Fibroblast of skin of abdomen (primary cell): ENCODE data around the gene LRRK1.

ENCODE experiments used
- DNase-seq: peaks from one replicate; pipeline ENCODE4 v3.0.0-alpha.2; 2013

LRRK1 gene

DNA sequence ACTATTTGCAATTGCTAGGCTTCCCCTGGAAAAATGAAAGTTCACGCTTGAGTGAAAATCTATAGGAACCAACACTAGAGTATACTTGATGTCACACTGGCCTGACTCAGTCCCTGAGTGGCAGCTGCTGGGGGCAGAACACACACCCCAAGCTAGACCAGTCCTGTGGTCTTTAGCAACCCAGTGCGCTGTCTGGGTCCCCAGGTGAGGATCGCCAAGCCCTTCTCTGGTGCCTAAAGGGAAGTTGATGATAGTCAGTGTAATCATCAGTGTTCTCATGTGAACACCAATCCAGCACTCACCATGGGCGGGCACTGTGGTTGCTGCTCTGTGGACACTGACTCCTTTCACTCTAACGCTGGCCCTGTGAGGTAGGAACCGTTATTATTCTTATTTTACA, 28.3 kb upstream of the LRRK1 start:
- DNase-seq: no peak

DNA sequence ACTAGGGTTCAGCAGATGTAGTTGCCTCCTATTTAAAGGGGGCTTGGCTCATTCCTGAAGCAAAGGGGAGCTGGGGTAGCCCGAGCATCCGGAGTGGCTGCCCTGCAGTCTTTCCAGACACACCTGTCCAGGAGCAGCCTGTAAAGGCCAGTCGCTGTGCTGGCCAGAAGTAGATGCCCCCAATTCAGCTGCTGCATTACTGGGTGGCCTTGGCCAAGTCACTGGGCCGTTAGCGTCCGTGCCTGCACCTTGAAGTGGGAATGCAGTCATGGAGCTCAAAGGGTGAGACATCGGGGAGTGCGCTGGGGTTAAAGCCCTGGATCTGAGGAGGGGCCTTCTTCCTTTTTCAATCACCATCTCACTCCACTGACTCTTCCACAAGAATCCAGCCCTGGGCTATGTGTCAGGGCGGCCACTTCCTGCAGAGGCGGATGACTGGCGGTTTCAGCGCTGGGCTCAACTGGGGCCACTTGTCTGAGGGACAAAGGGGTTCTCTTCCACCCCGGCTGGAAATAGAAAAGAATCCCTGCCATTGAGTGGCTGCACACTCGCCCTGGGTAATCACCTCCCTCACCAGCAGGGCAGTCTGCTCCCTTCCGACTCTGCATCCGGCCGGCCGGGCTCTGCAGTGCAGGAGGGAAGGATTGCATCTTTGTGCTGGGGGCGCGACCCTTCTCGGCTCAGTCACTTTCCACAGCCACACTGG, 27.7 kb upstream of the LRRK1 start:
- DNase-seq: no peak

DNA sequence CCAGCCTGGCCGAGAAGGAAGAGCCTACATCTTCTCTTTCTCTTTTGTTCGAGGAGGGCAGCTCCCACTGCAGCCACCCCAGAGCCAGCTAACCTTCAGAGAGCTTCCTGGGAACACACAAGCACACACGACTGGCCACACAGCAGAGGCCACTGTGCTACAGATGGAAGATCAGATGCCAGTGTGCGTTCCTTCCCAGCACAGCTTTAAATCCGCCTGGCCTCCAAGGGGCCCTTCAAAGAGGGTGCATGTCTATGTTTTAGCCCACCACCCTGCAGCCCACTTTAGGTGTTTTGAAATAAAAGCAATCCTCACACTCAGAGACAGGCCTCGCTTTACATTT, 27.2 kb upstream of the LRRK1 start:
- DNase-seq: no peak

DNA sequence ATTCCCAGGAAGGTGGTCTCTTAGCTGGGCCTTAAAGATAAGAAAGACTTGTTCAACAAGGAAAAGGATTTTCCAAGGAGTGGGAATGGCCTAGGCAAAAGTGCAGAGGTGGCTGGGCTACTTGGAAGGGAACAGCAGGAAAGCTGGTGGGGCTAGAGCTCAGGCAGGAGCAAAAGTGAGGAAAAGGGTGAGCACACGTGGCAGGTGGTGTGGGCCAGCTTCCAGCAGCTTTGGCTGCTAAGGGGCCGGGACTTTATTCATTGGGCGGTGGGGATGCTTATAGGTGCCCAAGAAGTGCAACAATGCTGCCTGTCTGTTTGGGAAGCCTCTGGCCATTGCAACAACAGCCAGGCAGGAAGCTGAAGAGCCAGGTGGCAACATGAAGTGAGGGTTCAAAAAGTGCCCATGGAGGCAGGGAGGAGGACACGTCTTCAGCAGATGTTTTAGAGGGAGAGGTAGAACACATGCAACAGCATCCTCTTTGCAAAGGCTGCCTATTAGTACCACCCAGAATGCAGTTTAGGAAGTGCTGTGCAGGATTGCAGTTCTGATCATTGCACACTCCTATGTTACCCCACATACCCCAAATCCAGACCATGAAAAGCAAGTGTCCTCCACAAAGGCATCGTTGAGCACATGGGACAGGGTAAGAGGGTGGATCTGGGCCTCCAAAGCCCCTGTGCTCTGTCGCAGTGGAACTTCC, 25.7 kb upstream of the LRRK1 start:
- no peak for DNase-seq

DNA sequence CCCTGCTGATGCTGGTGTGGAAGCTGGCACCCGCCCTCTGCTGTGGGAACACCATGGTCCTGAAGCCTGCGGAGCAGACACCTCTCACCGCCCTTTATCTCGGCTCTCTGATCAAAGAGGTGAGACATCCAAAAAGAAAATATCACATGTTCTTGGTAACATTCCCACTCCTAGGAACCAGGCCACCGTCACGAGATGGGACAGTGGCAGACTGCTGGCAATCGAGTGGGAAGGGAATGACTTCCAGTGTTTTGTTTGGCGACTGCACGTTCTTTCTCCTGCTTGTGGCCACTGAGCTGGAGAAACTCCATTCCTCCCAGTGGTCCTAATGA, 25.2 kb upstream of the LRRK1 start:
- no peak for DNase-seq

DNA sequence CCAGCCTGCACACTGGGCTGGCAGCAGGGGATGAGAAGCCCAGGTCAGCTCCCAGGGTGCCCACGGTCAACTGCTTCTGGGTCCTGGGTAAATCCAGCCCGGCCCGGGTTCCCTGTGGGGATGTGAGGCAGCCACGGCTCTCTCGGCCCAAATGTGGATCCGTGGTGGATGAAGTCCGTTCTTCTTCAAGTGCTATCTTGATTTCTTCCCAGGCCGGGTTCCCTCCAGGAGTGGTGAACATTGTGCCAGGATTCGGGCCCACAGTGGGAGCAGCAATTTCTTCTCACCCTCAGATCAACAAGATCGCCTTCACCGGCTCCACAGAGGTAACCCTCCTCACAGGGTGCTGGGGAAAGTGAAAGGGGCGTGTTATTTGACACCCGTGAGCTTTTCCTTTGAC, 23.4 kb upstream of the LRRK1 start:
- no peak for DNase-seq

DNA sequence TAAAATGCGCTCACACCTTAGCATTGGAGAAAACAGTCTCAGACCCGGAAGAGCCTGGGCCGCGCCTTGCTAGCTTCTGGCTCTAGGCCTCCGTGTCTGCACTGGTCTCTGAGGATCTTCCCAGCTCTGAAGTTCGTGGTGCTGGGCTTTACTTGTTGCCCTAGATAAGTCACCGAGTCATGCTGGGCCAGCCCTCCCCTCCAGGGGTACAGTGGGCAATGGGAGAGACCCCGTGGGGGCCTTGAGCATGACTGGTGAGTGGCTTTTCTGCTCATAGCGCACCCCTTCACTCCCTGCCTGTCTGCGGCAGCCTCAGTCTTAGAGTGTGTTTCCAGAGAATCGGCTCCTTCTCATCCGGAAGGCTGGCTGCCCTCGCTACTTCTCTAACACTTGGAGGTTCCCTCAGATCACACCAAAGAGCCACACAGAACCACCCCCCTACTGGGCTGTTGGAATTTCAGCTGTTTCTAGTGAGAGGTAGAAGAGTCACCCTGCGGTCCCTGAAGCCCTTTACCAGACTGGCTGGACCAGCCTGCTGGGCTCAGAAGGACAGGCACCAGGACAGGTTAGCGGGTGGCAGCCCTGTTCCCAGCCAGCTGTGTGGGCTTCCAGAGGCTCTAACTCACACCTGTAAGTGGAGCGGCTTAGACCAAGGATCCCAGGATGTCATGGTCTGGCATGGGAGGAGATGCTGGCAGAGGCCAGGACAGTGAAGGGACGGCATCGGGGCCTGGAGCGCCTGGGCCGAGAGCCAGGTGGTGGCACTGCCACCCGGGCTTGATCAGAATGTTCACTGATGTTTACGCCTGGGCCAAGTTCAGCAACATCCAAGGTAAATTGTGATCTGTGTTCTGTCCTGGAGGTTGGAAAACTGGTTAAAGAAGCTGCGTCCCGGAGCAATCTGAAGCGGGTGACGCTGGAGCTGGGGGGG, 21.7 kb upstream of the LRRK1 start:
- DNase-seq: no peak

DNA sequence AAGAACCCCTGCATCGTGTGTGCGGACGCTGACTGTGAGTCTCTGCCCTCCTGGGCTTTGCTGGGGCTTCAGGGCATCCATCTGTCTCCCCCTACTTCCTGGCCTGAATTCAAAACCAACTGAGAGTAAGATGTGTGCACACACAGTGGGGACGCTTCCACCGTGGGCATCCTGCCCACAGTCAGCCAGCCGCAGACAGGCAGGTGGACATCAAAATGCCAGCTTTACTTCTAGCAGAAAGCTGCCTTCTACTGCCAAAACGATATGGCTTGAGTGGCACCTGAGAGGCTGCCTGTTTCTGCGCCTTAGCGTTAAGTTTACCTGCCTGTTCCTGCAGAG, 21.0 kb upstream of the LRRK1 start:
- DNase-seq: no peak

DNA sequence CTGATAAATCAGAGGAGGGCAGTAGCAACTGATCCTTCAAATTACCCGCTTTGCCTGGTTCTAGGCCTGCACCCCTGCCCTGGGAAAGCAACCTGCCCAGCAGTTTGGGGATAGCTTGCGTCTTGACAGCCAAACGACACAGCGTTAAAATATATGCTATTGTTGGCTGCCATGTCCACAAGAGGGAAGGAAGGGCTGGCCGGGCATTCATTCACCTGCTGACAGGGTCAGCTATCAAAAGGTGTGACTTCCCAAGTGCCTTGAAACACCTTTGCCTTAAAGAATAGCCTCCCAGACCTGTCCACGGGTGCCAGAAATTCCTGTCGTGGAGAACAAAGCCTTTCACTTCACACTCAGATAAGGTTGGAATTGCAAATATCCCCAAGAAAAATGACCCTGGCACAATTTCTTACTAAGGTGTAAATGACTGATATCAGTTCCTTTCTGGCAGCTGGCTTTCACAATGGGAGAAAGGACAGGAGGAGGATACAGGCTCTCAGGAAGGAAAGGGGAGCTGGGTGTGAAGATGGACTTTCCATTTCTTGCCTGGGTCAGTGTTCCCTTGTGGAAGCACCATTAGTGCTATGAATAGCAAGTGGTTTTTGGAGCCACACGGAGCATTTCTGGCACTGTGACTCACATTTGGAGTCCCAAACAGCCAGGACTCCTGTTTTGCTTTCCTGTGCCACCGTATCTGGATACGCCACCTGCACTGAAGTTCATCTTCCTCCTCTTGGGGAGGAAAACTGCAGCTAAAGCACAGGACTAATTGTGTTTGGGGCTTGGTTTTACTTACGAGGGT, 20.3 kb upstream of the LRRK1 start:
- no peak for DNase-seq

DNA sequence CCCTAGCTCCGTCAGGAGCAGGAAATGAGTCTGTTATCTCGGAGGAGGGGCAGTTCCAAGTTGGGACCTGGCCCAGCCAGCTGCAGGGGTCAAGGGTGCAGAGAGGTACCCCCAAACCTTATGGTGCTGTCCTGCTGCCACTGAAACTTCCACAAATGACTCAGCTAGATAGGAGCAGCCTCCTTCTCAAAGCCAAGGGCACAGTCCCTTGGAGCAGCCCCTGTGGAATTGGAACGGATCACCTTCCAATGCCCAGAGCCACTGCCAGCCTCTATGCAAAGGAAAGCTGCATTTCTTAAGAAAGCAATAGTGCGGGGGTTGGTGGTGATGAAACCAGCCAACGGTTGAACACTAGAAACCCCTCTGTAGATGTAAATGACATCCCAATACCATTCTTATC, 19.6 kb upstream of the LRRK1 start:
- DNase-seq: no peak

DNA sequence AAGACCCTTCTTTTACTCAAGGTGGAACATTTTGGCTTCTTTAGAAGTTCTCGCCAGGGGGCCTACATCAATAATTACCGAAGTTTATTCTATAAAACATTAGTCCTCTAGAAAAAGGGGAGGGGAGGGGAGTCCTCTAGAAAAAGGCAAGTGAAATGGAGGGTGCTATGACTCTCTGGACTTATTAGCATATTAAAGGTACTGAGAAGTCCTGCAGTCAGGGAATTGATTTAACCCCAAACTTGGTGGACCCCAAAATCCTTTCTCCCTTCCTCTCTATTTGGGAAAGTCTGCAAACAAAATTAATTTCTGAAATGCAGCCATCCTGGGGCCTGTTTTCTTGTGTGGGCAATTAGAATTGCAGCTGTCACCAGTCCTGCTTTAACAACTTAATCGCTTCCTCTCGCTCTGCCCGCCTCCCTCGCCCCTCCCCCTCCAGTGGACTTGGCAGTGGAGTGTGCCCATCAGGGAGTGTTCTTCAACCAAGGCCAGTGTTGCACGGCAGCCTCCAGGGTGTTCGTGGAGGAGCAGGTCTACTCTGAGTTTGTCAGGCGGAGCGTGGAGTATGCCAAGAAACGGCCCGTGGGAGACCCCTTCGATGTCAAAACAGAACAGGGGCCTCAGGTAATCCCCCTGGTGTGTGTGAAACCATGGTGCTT, 18.9 kb upstream of the LRRK1 start:
- no peak for DNase-seq

DNA sequence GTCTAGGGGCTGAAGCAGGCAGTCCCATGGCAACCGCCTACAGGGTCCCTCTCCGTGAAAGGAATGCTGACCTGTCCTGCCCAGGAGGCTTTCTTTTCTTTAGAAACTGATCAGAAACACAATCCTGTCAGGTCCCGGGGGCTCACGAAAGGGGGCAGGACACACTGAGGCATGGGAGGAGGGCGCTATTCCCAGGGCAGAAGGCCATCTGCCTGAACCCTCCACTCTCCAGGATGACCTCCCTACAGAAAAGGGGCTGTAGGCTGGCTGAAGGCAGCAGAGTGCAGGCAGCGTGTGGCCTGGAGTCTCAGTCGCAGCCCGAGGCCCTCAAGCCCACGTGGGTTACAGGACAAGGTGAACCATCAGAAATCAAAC, 18.4 kb upstream of the LRRK1 start:
- no peak for DNase-seq

DNA sequence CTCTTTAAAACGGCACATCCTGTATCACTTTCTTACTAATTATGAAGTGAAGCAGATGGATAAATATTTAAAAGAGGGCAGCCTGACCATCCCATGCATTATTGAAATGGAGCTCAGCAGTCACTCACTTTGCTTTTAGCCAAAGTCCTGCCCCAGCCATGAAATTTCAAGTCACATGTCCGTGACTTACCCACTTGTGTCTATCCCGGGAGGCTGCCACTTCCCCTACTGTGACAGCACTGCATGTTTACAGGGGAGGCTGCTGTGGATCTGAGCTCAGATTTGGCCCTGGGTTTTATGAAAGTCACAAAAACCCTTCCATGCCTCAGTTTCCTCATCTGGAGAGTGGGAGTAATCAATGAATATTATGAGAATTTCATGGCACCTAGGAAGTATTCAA, 17.9 kb upstream of the LRRK1 start:
- no peak for DNase-seq

DNA sequence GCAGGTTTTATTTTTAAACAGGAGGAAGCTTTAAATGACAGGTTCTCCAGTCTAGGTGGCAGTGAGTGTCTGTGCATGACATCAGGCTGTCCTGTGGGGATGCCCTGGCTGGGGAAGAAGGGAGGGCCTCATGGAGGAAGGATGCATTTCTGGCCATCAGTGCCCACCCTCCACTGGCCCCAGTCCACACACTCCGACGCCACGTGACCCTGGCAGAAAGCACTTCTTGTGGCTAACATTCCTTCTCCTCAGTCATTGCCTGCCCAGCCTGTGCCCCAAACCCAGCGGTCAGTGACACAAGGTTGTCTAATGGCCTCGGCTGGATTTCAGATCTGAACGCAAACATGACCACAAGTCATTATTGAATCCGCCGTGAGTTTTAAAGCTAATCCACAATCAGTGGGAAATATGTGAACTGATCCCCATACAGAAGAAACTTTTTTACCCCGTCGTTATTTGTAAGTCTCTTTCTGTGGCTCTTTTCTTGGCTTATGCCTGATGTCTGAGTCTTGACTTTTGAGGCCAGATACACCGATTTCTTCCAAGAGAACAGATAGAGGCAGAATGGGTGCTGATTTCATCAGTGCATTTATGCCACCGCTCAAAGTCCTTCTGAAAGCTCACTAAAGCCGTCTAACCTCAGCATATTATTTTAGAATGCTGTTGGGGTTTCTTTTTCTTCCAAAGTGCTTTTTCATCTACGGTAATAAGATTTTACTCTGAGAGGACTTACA, 17.3 kb upstream of the LRRK1 start:
- no peak for DNase-seq

DNA sequence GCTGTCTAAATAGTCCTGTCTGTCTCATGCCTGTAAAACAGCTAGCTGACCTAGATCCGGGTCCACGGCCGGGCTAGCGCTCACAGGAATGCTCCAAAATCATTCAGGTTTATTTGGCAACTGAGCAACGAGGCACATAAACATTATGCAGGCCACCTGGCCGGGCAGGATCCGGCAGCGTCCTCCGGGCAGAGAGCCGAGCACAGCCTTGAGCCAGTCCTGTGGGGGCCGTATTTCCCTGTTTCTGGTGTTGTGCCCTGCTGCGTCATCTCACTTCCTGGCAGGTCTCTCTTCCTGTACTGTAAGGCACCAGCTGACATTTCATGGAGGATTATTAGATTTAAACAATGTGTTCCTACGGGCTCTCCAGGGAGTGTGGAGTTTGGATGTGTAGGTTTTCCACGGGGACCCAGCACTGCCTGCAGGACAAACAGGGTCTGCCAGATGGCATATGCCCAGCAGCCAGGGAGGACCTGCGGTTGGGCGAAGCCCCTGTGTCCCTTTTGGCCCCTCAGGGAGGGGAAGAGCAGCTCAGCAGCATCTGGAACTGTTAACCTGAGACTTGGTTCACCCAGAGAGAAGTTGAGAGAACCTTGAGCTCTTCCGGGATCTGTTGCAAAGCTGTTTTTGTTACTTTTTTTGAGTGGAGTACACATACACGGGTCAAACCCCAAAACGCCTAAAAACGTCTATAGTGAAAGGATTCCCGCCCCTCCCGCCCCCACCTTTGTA, 16.6 kb upstream of the LRRK1 start:
- DNase-seq: peak; percentile 81

DNA sequence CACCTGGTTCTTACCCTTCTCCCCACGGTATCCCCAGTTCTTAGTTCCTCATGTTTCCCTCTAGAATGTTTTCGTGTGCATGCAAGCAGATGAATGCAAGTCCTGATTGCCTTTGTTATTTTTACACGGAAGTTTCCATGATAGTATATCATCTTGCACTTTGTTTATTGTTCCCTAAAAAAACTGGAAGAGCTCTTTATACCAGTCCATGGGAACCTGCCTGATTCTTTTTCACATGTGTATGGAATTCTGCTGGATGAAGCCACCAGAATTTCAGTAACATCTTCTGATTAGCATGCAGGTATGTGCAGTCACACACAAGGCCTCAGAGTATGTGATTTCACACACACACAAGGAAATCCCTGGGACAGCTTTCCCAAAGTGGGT, 16.0 kb upstream of the LRRK1 start:
- DNase-seq: no peak

DNA sequence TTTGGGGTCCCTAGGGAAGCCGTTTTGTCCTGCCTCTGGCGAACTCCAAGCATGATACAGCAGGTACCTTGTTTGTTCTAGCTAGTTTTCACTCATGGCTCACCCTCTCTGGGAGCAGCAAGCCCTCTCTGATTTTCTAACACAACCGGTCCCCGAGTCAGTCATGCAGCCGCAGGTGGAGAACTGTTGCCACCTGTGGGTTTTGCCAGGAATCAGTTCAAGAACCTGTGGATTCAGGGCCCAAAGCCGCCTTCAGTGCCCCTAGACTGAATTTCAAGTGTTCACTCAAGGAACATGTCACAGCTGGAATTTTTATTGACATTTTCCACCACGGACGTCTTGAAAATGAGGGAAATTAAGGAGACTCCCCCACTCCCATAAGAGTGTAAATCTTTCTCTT, 13.3 kb upstream of the LRRK1 start:
- DNase-seq: no peak

DNA sequence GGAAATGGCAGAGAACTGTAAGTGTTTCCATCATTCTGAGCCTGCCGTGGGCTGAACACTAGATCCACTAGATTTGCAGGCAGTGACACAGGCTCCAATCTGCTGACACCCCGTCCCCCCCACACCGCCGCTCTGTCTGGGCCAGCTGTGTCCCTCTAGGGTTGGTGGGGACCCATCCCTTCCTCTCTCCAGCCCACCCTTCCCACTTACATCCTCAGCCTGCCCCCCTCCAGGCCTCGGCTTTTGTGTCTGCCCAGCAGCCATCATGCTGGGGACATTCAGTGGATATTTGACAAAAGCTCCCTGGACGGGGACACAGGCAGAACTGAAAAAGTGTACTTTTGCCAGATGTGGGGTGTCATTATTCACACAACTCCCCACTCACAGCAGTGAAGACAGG, 10.7 kb upstream of the LRRK1 start:
- DNase-seq: no peak

DNA sequence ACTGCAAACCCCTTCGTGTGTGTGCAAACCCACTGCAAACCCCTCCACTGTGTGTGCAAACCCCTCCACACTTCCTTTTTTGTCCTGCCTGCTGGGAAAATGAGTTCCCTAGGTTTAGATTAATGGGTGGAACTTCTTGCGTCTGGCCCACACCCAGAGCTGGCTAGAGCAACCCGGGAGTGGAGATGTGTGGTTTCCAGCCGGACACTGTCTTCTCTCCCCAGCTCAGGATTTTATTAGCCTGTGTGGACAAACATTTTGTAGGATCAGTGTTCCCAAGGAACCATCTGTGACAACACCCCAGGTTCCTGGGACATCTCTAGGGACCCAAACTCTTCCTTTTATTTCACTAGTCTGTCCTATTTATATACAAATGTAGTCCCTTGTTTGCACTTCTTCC, 9.6 kb upstream of the LRRK1 start:
- no peak for DNase-seq

DNA sequence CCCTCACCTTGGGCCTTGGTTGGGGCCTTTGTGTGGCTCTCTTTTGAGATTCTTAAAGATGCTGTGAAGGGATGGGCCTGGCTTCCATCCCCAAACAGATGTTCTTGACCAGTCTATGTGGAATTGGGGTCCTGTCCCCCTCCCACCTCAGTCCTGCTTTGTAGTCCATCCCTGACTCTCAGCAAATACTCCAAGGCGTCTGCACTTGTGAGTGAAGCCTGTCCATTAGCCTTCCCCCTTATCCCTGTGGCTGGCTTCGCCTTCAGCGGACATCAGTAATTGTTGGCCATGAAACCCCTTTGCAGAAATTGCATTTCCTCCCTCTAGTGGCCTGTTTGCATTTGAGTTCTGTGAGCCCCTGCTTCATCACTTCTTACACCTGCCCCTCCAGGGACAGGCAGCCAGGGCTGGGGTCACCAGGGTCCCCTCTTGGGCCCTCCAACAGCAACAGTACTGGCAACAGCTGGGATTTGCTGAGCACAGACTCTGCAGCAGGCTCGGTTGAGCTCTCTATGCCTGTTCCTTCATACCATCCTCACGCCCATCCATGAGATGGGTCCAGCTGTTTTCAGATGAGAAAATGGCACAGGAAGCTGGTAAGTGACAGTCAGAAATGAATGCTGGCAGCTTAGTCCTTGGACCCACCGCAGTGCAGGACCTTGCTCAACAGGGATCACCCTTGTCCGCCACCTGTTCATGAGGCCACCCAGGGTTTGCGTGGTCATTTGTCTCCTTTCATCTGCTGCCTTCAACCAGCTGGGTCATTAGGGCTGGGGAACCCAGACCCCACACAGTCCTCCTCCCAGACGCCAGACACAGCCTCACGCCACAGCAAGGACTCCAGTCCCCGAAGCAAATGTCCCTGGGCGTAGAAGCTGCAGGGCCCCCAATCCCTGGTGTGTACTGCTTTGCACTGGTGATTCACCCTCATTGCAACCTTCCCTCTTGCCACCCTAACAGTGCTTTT, 8.9 kb upstream of the LRRK1 start:
- no peak for DNase-seq
